Astrocyte of the hippocampus (primary cell): ENCODE measurements around the gene MRPS27.
A peak's percentile ranks its signal among the peaks of the same experiment; 100 is the strongest.

ENCODE experiments used
- DNase-seq: peaks from one replicate; pipeline ENCODE4 v3.0.0; 2011; ENCODE audit warnings: low read depth, low spot score

MRPS27 gene

GRCh38 chr5:72319976-72320752 is at the start of gene MRPS27, which contains the start of gene PTCD2:
Gene MRPS27 (minus strand): TSS chr5:72320240. CDS start chr5:72320221, 19 bp downstream.
Gene PTCD2 (plus strand): TSS chr5:72320373. CDS start chr5:72320383, 10 bp downstream.
- peak; percentile 99 for DNase-seq

- DNase-seq = no peak
Measured at GRCh38 chr5:72369711-72370110, 49.7 kb upstream of the MRPS27 start.

- DNase-seq = peak; percentile 79
Measured at GRCh38 chr5:72369301-72369700, 49.3 kb upstream of the MRPS27 start.

GRCh38 chr5:72368271-72368670 is 48.2 kb upstream of the MRPS27 start:
- DNase-seq = no peak

GRCh38 chr5:72366324-72366976 is 46.4 kb upstream of the MRPS27 start:
- peak; percentile 88 for DNase-seq

- no peak for DNase-seq
Measured at GRCh38 chr5:72364951-72365350, 44.9 kb upstream of the MRPS27 start.

- no peak for DNase-seq
Measured at GRCh38 chr5:72364171-72364570, 44.1 kb upstream of the MRPS27 start.

GRCh38 chr5:72363166-72363802 is 43.2 kb upstream of the MRPS27 start:
- peak; percentile 90 for DNase-seq

- DNase-seq = no peak
Measured at GRCh38 chr5:72359886-72360285, 39.8 kb upstream of the MRPS27 start.

GRCh38 chr5:72358925-72359324 is 38.9 kb upstream of the MRPS27 start:
- no peak for DNase-seq

- no peak for DNase-seq
Measured at GRCh38 chr5:72356361-72356760, 36.3 kb upstream of the MRPS27 start.

- peak; percentile 50 for DNase-seq
Measured at GRCh38 chr5:72355706-72356299, 35.8 kb upstream of the MRPS27 start.

- DNase-seq = no peak
Measured at GRCh38 chr5:72353046-72353445, 33.0 kb upstream of the MRPS27 start.

GRCh38 chr5:72352616-72353015 is 32.6 kb upstream of the MRPS27 start:
- DNase-seq = no peak

GRCh38 chr5:72351376-72351775 is 31.3 kb upstream of the MRPS27 start:
- no peak for DNase-seq

GRCh38 chr5:72347801-72348308 is 27.8 kb upstream of the MRPS27 start:
- peak; percentile 54 for DNase-seq

- no peak for DNase-seq
Measured at GRCh38 chr5:72346398-72346797, 26.4 kb upstream of the MRPS27 start.

GRCh38 chr5:72338689-72339209 is 18.7 kb upstream of the MRPS27 start:
- no peak for DNase-seq

GRCh38 chr5:72337159-72337558 is 17.1 kb upstream of the MRPS27 start:
- no peak for DNase-seq

- DNase-seq = no peak
Measured at GRCh38 chr5:72330712-72331111, 10.7 kb upstream of the MRPS27 start.

GRCh38 chr5:72328172-72328571 is 8.1 kb upstream of the MRPS27 start:
- DNase-seq = peak; percentile 91

- no peak for DNase-seq
Measured at GRCh38 chr5:72326306-72326649, 6.2 kb upstream of the MRPS27 start.
